Measurements from ENCODE around the gene SBK3.
"Not testable (repeated sequence)": the region's sequence is repeated elsewhere in the genome, so short reads cannot be mapped to it uniquely, and the experiment has no call there.

Gene SBK3

GRCh38 chr19:55576746-55577145, 31.4 kb upstream of the SBK3 start:
- DNase-seq (ENCODE audit: low spot score): no peak

- not testable (repeated sequence) for DNase-seq (ENCODE audit: low spot score)
Measured at GRCh38 chr19:55573929-55574328, 28.6 kb upstream of the SBK3 start.

- not testable (repeated sequence) for DNase-seq (ENCODE audit: low spot score)
Measured at GRCh38 chr19:55569477-55569876, 24.1 kb upstream of the SBK3 start.

GRCh38 chr19:55567708-55568328, 22.5 kb upstream of the SBK3 start:
- no peak for DNase-seq (ENCODE audit: low spot score)

GRCh38 chr19:55566823-55567222, 21.5 kb upstream of the SBK3 start:
- DNase-seq (ENCODE audit: low spot score): no peak

- DNase-seq (ENCODE audit: low spot score): peak; percentile 96
Measured at GRCh38 chr19:55563261-55563690, 17.9 kb upstream of the SBK3 start.

GRCh38 chr19:55559684-55560083, 14.3 kb upstream of the SBK3 start:
- peak; percentile 57 for DNase-seq (ENCODE audit: low spot score)

GRCh38 chr19:55554741-55555152, 9.4 kb upstream of the SBK3 start:
- DNase-seq (ENCODE audit: low spot score): peak; percentile 43

GRCh38 chr19:55554302-55554701, 9.0 kb upstream of the SBK3 start:
- DNase-seq (ENCODE audit: low spot score): no peak

GRCh38 chr19:55553217-55554182, 8.2 kb upstream of the SBK3 start:
- DNase-seq (ENCODE audit: low spot score): no peak

- no peak for DNase-seq (ENCODE audit: low spot score)
Measured at GRCh38 chr19:55552620-55553019, 7.3 kb upstream of the SBK3 start.

- DNase-seq (ENCODE audit: low spot score): no peak
Measured at GRCh38 chr19:55552206-55552605, 6.9 kb upstream of the SBK3 start.

- DNase-seq (ENCODE audit: low spot score): no peak
Measured at GRCh38 chr19:55550321-55550650, 4.9 kb upstream of the SBK3 start.

GRCh38 chr19:55549500-55550320, 4.4 kb upstream of the SBK3 start:
- DNase-seq (ENCODE audit: low spot score): peak; percentile 64

GRCh38 chr19:55546822-55547614, 1.7 kb upstream of the SBK3 start:
- DNase-seq (ENCODE audit: low spot score): no peak

GRCh38 chr19:55546011-55546410, 668 bp upstream of the SBK3 start:
- DNase-seq (ENCODE audit: low spot score): no peak

- no peak for DNase-seq (ENCODE audit: low spot score)
Measured at GRCh38 chr19:55544776-55545439, 435 bp downstream of the SBK3 start.

- DNase-seq (ENCODE audit: low spot score): no peak
Measured at GRCh38 chr19:55544014-55544413, 1.3 kb downstream of the SBK3 start.

GRCh38 chr19:55543567-55543966, 1.8 kb downstream of the SBK3 start:
- no peak for DNase-seq (ENCODE audit: low spot score)

GRCh38 chr19:55542292-55542855, 3.0 kb downstream of the SBK3 start:
- no peak for DNase-seq (ENCODE audit: low spot score)

GRCh38 chr19:55541091-55541490, 4.3 kb downstream of the SBK3 start:
- DNase-seq (ENCODE audit: low spot score): no peak
